ENCODE data around the gene MSI2. TPM values are rescaled to one million over a fixed set of nuclear protein-coding genes. Genes with fewer than 3 reads are reported as not detected.

Gene MSI2
- total RNA-seq, 2 experiments from 2014 or later, result 131 to 164 TPM

GRCh38 chr17:57343717-57344116 is 87.4 kb downstream of the MSI2 start:
- H3K27ac ChIP-seq (ENCODE audit: low read depth, low read length, poor library complexity, severe bottlenecking), result no peak overlapping the region
- H4K20me1 ChIP-seq (ENCODE audit: insufficient read depth, low read length), result no peaks in the 10 kb centered on the region
- peaks cover 48% of the 10 kb centered on the region for H3K36me3 ChIP-seq (ENCODE audit: insufficient read depth, low read length)
- intact Hi-C loops (cut with micrococcal nuclease; ENCODE audit: unreplicated experiment), result no loop called here
- H3K4me2 ChIP-seq (ENCODE audit: low read length), result no peak overlapping the region
- H3K79me2 ChIP-seq (ENCODE audit: insufficient read depth, low read depth, low read length), result no peaks in the 10 kb centered on the region
- no peaks in the 10 kb centered on the region for H3K9me3 ChIP-seq (ENCODE audit: low read length)
- H2AFZ ChIP-seq (ENCODE audit: low read length), result no peak overlapping the region
- DNase-seq (ENCODE audit: low spot score), result no peak
- BruUV-seq (replicated peaks), result no TSS peak
- no peak overlapping the region for H3K4me3 ChIP-seq (ENCODE audit: low read depth, low read length, poor library complexity, severe bottlenecking)
- no peaks in the 10 kb centered on the region for H3K9me2 ChIP-seq (ENCODE audit: insufficient read depth, low read length)
- no peak for TF ChIP-seq EZH2phosphoT487 (IDR thresholded peaks at IDR 0.05; ENCODE audit: borderline replicate concordance, low read depth, low read length)
- no peak for TF ChIP-seq CTCF (conservative IDR thresholded peaks at IDR 0.05; ENCODE audit: low read length)
- ChIA-PET CTCF (ENCODE audit: unreplicated experiment) (no interaction called here), POLR2A (no interaction called here)
- peaks cover 10% of the 10 kb centered on the region for H3K4me1 ChIP-seq (ENCODE audit: insufficient read depth, low read length, poor library complexity, severe bottlenecking)

- DNase-seq (ENCODE audit: low spot score), result no peak
- Histone ChIP-seq H3K27ac (ENCODE audit: low read depth, low read length, poor library complexity, severe bottlenecking) (no peak overlapping the region), H3K79me2 (ENCODE audit: insufficient read depth, low read depth, low read length) (no peaks in the 10 kb centered on the region), H4K20me1 (ENCODE audit: insufficient read depth, low read length) (no peaks in the 10 kb centered on the region), H3K4me1 (ENCODE audit: insufficient read depth, low read length, poor library complexity, severe bottlenecking) (peaks cover 8% of the 10 kb centered on the region), H3K36me3 (ENCODE audit: insufficient read depth, low read length) (peaks cover 51% of the 10 kb centered on the region), H3K4me3 (ENCODE audit: low read depth, low read length, poor library complexity, severe bottlenecking) (no peak overlapping the region), H2AFZ (ENCODE audit: low read length) (no peak overlapping the region), H3K4me2 (ENCODE audit: low read length) (no peak overlapping the region), H3K9me3 (ENCODE audit: low read length) (no peaks in the 10 kb centered on the region), H3K9me2 (ENCODE audit: insufficient read depth, low read length) (no peaks in the 10 kb centered on the region)
- POLR2A ChIA-PET, result no interaction called here
- TF ChIP-seq CTCF (conservative IDR thresholded peaks at IDR 0.05; ENCODE audit: low read length) (no peak), EZH2phosphoT487 (IDR thresholded peaks at IDR 0.05; ENCODE audit: borderline replicate concordance, low read depth, low read length) (no peak)
- CTCF ChIA-PET (ENCODE audit: unreplicated experiment), result no interaction called here
- intact Hi-C loops (cut with micrococcal nuclease; ENCODE audit: unreplicated experiment), result no loop called here
- no TSS peak for BruUV-seq (replicated peaks)
These were observed 87.9 kb downstream of the MSI2 start for GRCh38 chr17:57344261-57344660.

GRCh38 chr17:57349541-57350247 is 93.4 kb downstream of the MSI2 start:
- no TSS peak for BruUV-seq (replicated peaks)
- CTCF ChIA-PET (ENCODE audit: unreplicated experiment), result no interaction called here
- H3K4me3 ChIP-seq (ENCODE audit: low read depth, low read length, poor library complexity, severe bottlenecking), result no peak overlapping the region
- POLR2A ChIA-PET, result interaction anchor here (0.6 to 2.0 kb wide), 3 partner anchors 8 to 90 kb away, joined by 3 to 11 read pairs (median 3); no protein-coding TSS in a partner anchor
- no peak overlapping the region for H2AFZ ChIP-seq (ENCODE audit: low read length)
- no peaks in the 10 kb centered on the region for H3K9me3 ChIP-seq (ENCODE audit: low read length)
- H4K20me1 ChIP-seq (ENCODE audit: insufficient read depth, low read length), result no peaks in the 10 kb centered on the region
- no peak overlapping the region for H3K4me2 ChIP-seq (ENCODE audit: low read length)
- peaks cover 35% of the 10 kb centered on the region for H3K4me1 ChIP-seq (ENCODE audit: insufficient read depth, low read length, poor library complexity, severe bottlenecking)
- peaks cover 14% of the 10 kb centered on the region; the same call in 1 of the 2 replicates for H3K79me2 ChIP-seq (ENCODE audit: insufficient read depth, low read depth, low read length)
- DNase-seq (ENCODE audit: low spot score), result no peak
- peaks cover 59% of the 10 kb centered on the region for H3K36me3 ChIP-seq (ENCODE audit: insufficient read depth, low read length)
- intact Hi-C loops (cut with micrococcal nuclease; ENCODE audit: unreplicated experiment), result no loop called here
- no peak overlapping the region for H3K27ac ChIP-seq (ENCODE audit: low read depth, low read length, poor library complexity, severe bottlenecking)
- no peaks in the 10 kb centered on the region for H3K9me2 ChIP-seq (ENCODE audit: insufficient read depth, low read length)
- TF ChIP-seq EZH2phosphoT487 (IDR thresholded peaks at IDR 0.05; ENCODE audit: borderline replicate concordance, low read depth, low read length), result no peak
- TF ChIP-seq CTCF (conservative IDR thresholded peaks at IDR 0.05; ENCODE audit: low read length), result peak; percentile 30; the same call in 1 of the 2 replicates
